GM10266 (cell line): ENCODE results near the gene ESPN.
A peak's percentile ranks its signal among the peaks of the same experiment; 100 is the strongest.
"Not testable (repeated sequence)": the region's sequence is repeated elsewhere in the genome, so short reads cannot be mapped to it uniquely, and the experiment has no call there.

ENCODE experiments used
- DNase-seq: peaks from one replicate; pipeline ENCODE4 v3.0.0; 2012; ENCODE audit errors: extremely low spot score
- CTCF ChIP-seq: IDR thresholded peaks from 2 replicates; pipeline ENCODE4 v1.5.1; 2012; ENCODE audit warnings: mild to moderate bottlenecking, low read depth; ENCODE audit not compliant: control insufficient read depth, insufficient read depth; ENCODE audit errors: missing control alignments

ESPN gene

GRCh38 chr1:6448749-6449631, 24.4 kb downstream of the ESPN start:
- no peak for TF ChIP-seq CTCF
- no peak for DNase-seq

- no peak for TF ChIP-seq CTCF
- no peak for DNase-seq
These were observed 25.5 kb downstream of the ESPN start for GRCh38 chr1:6450005-6450450.

- DNase-seq, result not testable (repeated sequence)
These were observed 25.9 kb downstream of the ESPN start for GRCh38 chr1:6450486-6450885.

- TF ChIP-seq CTCF, result no peak
- no peak for DNase-seq
These were observed 26.4 kb downstream of the ESPN start for GRCh38 chr1:6450943-6451373.

GRCh38 chr1:6453895-6454855, 29.6 kb downstream of the ESPN start:
- not testable (repeated sequence) for DNase-seq

GRCh38 chr1:6454856-6455751, 30.5 kb downstream of the ESPN start:
- TF ChIP-seq CTCF, result peak; percentile 4
- DNase-seq, result no peak

- not testable (repeated sequence) for DNase-seq
These were observed 31.4 kb downstream of the ESPN start for GRCh38 chr1:6455752-6456520.
